HEK293T (cell line): ENCODE measurements around the gene GRM4.

ENCODE experiments used
- BHLHE40 ChIP-seq: fragments of 450-650 bp; IDR thresholded peaks from 2 replicates; pipeline ENCODE4 v1.6.1; 2016; ENCODE audit warnings: mild to moderate bottlenecking, moderate library complexity, borderline replicate concordance
- ELF4 ChIP-seq: fragments of 450-650 bp; IDR thresholded peaks from 2 replicates; pipeline ENCODE4 v1.6.1; 2017; ENCODE audit warnings: antibody characterized with exemption
- FOXK2 ChIP-seq: fragments of 450-650 bp; IDR thresholded peaks from 2 replicates; pipeline ENCODE4 v1.6.1; 2016; ENCODE audit warnings: mild to moderate bottlenecking
- FOXM1 ChIP-seq: fragments of 450-650 bp; IDR thresholded peaks from 2 replicates; pipeline ENCODE4 v1.6.1; 2017; ENCODE audit warnings: mild to moderate bottlenecking, borderline replicate concordance
- SUZ12 ChIP-seq: fragments of 450-650 bp; IDR thresholded peaks from 2 replicates; pipeline ENCODE4 v1.6.1; 2016; ENCODE audit warnings: mild to moderate bottlenecking

GRCh38 chr6:34045771-34046170 lies 100.1 kb downstream of the GRM4 start:
- no peak for TF ChIP-seq FOXM1
- TF ChIP-seq ELF4 = no peak
- TF ChIP-seq SUZ12 = no peak
- no peak for TF ChIP-seq FOXK2
- no peak for TF ChIP-seq BHLHE40
